Brain microvascular endothelial cell (primary cell): Measurements from ENCODE around the gene PCED1B.

ENCODE experiments used
- DNase-seq: peaks from one replicate; pipeline ENCODE4 v3.0.0-alpha.2; 2020
- H3K27ac ChIP-seq: fragments of 250-450 bp; sonication (Bioruptor Pico); 2 replicates; pipeline ENCODE4 v1.5.1; 2020; ENCODE audit warnings: mild to moderate bottlenecking, moderate library complexity
- H3K27me3 ChIP-seq: fragments of 250-450 bp; sonication (Bioruptor Pico); replicated peaks from 2 replicates; pipeline ENCODE4 v1.5.1; 2020; ENCODE audit warnings: mild to moderate bottlenecking
- H3K36me3 ChIP-seq: fragments of 250-450 bp; sonication (Bioruptor Pico); replicated peaks from 2 replicates; pipeline ENCODE4 v1.5.1; 2020; ENCODE audit warnings: mild to moderate bottlenecking
- H3K4me3 ChIP-seq: 2 replicates; pipeline ENCODE4 v1.5.1; 2011; ENCODE audit warnings: low read depth, mild to moderate bottlenecking, control low read depth, low read length, moderate library complexity
- CTCF ChIP-seq: IDR thresholded peaks from 2 replicates; pipeline ENCODE4 v1.5.1; 2011; ENCODE audit warnings: low read depth, mild to moderate bottlenecking, moderate library complexity, low read length, control low read depth, inconsistent platforms; ENCODE audit errors: missing control alignments
- in situ Hi-C: cut with HindIII; loops from 2 replicates; pipeline ENCODE4 v1.10.0; 2017; ENCODE audit warnings: low sequenced_read_pairs, low pct_ligation_motif_present

The PCED1B gene

GRCh38 chr12:47158792-47159191 lies 79.4 kb downstream of the PCED1B start:
- Histone ChIP-seq H3K36me3 (no peaks in the 10 kb centered on the region), H3K4me3 (no peak overlapping the region), H3K27me3 (no peaks in the 10 kb centered on the region), H3K27ac (no peak overlapping the region)
- DNase-seq: no peak
- no peak for TF ChIP-seq CTCF
- in situ Hi-C loops: no loop called here

GRCh38 chr12:47159348-47159747 lies 79.9 kb downstream of the PCED1B start:
- Histone ChIP-seq H3K27me3 (no peaks in the 10 kb centered on the region), H3K27ac (no peak overlapping the region), H3K36me3 (no peaks in the 10 kb centered on the region), H3K4me3 (no peak overlapping the region)
- TF ChIP-seq CTCF: no peak
- in situ Hi-C loops: no loop called here
- DNase-seq: no peak

- in situ Hi-C loops: no loop called here
- DNase-seq: peak; percentile 47
- H3K36me3 ChIP-seq: no peaks in the 10 kb centered on the region
- TF ChIP-seq CTCF: no peak
- no peaks in the 10 kb centered on the region for H3K27me3 ChIP-seq
- no peak overlapping the region for H3K4me3 ChIP-seq
- H3K27ac ChIP-seq: no peak overlapping the region
These were observed 81.2 kb downstream of the PCED1B start for GRCh38 chr12:47160316-47161244.

GRCh38 chr12:47164116-47164515 lies 84.7 kb downstream of the PCED1B start:
- Histone ChIP-seq H3K36me3 (no peaks in the 10 kb centered on the region), H3K27ac (no peak overlapping the region), H3K27me3 (no peaks in the 10 kb centered on the region), H3K4me3 (no peak overlapping the region)
- DNase-seq: no peak
- no peak for TF ChIP-seq CTCF
- in situ Hi-C loops: no loop called here

- no peak overlapping the region for H3K27ac ChIP-seq
- in situ Hi-C loops: no loop called here
- TF ChIP-seq CTCF: no peak
These were observed 85.5 kb downstream of the PCED1B start for GRCh38 chr12:47164724-47165439.

More at GRCh38 chr12:47164724-47165439, 85.5 kb downstream of the PCED1B start:
- no peak for DNase-seq
- Histone ChIP-seq H3K27me3 (no peaks in the 10 kb centered on the region), H3K4me3 (no peak overlapping the region), H3K36me3 (no peaks in the 10 kb centered on the region)
